Spleen (tissue), 7 donors: ENCODE measurements around the gene PRR14.

Source experiments
- POLR2A ChIP-seq, 3 donors: fragments of 450-650 bp; IDR thresholded peaks; one replicate each; pipeline ENCODE4 v1.5.1; 2017; ENCODE audit warnings: antibody characterized with exemption in 3 of 3, mild to moderate bottlenecking in 1 of 3
- TF ChIP-seq, protein P1 (sequence below), 11 experiments: fragments of 200-600 bp in 7 of 11; fragments of 450-650 bp in 4 of 11; sonication (generic) in 4 of 11; IDR thresholded peaks in 8 of 11; conservative IDR thresholded peaks in 3 of 11; 1 replicate in 7 of 11; 2 replicates in 4 of 11; pipeline versions ENCODE4 v1.4.0 to v1.8.0; 2016 to 2021; ENCODE audit warnings: antibody characterized with exemption in 11 of 11, inconsistent platforms in 4 of 11, mild to moderate bottlenecking in 1 of 11
- donor health status: DM: no; HTN: no; CAD: no; lungs with moderate emphysema.
- donor health status: DM: no; HTN: no; CAD: no.
- donor health status: DM: no; HTN: no; CAD: no.

DNA sequence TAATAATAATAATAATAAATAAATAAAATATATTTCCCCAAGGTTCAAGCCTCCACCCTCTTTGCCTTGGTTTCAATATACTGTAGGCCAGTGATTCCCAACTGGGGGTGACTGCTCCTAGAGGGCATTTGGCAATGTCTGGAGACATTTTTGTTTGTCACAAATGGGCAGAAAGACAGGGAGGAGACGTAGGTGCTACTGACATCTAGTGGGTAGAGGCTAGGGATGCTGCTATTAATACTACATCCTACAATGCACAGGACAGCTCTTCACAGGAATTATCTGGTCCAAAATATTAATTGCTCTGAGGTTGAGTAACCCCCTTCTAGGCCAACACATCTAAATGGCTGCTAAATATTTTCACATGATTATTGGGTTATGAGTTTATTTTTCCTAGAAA is 12.8 kb upstream of the PRR14 start:
- TF ChIP-seq, protein P1, sequence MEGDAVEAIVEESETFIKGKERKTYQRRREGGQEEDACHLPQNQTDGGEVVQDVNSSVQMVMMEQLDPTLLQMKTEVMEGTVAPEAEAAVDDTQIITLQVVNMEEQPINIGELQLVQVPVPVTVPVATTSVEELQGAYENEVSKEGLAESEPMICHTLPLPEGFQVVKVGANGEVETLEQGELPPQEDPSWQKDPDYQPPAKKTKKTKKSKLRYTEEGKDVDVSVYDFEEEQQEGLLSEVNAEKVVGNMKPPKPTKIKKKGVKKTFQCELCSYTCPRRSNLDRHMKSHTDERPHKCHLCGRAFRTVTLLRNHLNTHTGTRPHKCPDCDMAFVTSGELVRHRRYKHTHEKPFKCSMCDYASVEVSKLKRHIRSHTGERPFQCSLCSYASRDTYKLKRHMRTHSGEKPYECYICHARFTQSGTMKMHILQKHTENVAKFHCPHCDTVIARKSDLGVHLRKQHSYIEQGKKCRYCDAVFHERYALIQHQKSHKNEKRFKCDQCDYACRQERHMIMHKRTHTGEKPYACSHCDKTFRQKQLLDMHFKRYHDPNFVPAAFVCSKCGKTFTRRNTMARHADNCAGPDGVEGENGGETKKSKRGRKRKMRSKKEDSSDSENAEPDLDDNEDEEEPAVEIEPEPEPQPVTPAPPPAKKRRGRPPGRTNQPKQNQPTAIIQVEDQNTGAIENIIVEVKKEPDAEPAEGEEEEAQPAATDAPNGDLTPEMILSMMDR (IDR thresholded peaks at IDR 0.05 in 8 of 11, conservative IDR thresholded peaks at IDR 0.05 in 3 of 11) = peak in 7 of 11 experiments; percentile 5 to 47 (median 17)
- no peak for TF ChIP-seq POLR2A (IDR thresholded peaks at IDR 0.05)
